SKM-1 treated with dmso at 0.1 percent for 144 hours (cell line): ENCODE measurements around the gene SIX3.
A peak's percentile ranks its signal among the peaks of the same experiment; 100 is the strongest.

Experiments
- DNase-seq: peaks from one replicate; lab custom pipeline; 2025; ENCODE audit not compliant: unreplicated experiment; lab: John Stamatoyannopoulos, UW

Gene SIX3

DNA sequence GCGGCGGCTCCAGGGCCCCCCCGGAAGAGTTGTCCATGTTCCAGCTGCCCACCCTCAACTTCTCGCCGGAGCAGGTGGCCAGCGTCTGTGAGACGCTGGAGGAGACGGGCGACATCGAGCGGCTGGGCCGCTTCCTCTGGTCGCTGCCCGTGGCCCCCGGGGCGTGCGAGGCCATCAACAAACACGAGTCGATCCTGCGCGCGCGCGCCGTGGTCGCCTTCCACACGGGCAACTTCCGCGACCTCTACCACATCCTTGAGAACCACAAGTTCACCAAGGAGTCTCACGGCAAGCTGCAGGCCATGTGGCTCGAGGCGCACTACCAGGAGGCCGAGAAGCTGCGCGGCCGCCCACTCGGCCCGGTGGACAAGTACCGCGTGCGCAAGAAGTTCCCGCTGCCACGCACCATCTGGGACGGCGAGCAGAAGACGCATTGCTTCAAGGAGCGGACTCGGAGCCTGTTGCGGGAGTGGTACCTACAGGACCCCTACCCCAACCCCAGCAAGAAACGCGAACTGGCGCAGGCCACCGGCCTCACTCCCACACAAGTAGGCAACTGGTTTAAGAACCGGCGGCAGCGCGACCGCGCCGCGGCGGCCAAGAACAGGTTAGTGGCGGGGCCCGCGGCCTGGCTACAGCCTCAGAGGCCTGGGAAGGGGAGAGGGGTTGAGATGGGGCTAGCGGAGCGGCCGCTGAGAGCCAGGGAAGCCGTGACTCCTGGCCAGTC, 965 bp downstream of the SIX3 start:
- DNase-seq: no peak

DNA sequence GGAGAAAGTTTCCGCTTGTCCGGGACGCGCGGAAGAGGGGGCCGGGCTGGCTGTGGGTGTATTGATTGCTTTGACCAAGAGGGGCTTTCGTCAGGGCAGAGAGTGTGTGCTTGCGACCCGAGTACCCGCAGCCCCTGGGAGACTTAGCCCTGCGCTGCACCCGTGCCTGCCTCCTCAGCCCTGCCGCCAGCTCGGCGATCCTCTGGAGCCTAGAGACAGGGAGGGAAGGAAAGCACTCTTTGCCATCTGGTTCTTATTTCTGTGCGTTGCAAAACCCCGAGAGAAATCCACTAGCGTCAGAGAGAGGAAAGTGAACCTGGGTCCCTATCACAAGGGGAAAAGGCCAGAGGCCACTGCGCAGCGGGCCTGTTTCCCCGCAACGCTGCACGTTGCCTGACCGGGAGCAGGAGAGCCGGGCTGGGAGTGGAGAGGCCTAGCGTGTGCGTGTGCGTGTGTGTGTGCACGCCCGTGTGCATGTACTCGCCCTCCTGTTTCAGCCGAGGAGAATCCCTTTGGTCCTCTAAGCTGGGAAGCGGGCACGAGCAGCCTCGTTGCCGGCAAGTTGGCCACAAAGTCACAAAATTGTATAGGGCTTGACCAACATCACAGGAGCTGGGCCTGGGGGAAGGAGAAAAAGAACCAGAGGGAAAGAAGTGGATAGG, 1.7 kb downstream of the SIX3 start:
- peak; percentile 61 for DNase-seq

DNA sequence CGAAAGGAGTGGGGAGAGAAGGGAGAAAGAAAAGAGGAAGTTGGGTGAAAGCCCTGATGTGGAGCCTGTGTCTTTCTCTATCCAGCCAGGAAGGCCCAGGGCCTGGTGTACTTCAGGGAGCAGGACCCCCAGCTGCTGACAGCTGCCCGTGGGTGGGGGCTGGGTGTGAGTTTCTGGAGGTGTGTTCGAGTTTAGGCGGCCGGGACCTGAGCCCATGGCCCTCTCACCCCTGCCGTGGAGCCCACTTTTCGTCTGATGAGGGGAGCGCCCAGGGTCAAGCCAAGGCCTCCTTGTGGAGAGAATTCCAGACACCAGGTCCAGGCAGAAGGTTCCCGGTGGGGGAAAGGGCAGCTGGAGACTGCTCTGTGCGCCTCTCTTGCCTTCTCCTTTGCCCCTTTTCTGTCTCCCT, 2.2 kb downstream of the SIX3 start:
- no peak for DNase-seq

GRCh38 chr2:44944102-44944951, 2.8 kb downstream of the SIX3 start:
- no peak for DNase-seq

GRCh38 chr2:44944952-44945612, 3.6 kb downstream of the SIX3 start:
- no peak for DNase-seq

GRCh38 chr2:44945676-44946371, 4.3 kb downstream of the SIX3 start:
- DNase-seq: no peak

DNA sequence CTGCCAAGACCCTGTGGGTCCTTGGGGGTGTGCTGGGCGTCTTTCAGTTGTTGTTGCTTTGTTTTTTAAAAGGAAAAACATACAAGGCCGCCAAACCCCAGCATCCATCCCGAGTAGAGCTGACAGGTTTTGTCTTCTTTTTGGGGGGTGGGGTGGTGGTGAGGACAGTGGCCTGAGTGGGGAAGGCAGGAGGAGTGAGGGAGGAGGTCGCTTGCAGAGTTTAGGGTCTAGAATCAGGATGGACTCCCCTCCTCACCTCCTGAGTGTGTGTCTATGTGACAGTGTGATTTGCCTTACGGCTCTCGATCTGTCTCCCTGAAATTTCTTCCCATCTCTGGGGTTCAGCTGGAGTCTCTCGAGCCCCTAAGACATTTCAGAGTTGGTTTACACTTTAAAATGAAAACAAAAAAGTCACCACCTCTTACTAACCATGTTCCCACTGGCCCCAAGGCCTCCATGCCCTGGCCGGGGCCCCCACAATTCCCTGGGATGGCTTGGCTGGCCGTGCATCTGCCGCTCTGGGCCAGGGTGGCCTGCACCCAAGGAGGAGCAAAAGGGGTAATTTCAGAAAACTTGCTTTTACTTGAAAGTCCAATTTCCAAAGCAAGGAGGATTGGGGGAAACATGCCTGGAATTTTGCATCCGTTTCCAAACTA, 5.0 kb downstream of the SIX3 start:
- DNase-seq: no peak

GRCh38 chr2:44947028-44947375, 5.5 kb downstream of the SIX3 start:
- no peak for DNase-seq

GRCh38 chr2:44948565-44949328, 7.2 kb downstream of the SIX3 start:
- DNase-seq: no peak

DNA sequence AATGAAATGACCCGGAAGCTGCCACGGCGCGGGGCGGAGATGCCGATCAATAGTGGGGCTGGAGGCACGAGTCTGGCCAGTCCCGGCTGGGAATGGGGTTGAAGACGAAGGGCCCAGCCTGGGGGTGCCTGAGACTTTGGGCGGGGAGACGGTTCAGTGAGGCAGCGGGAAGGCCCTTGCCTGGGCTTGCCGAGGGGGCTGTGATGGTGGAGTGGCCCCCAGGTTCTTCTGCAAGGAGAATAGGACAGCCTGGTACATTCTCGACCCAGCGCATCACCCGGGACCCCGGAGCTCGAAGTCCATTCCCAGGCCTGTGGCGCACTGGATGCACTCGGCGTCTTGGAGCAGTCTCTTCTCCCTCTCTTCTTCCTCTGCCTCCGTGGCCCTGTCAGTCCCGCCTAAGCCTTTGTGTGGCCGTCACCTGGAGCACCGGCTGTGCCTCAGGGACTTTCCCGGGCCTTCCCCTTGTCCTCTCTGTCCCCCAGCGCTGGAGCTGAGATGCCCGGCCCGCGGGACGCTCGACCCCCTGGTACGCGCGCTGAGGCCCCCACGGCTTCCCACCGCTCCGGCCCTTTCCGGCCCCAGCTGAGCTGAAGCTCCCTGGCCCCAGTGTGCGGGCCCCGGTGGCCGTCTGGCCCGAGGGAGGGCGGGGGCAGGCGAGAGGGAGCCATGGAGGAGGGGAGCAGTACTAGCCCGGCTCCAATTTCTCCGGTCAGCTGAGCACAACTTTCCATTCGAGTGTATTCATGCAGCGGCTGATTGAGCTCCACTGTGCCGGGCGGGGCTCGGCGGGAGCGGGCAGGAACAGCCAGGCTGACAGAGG, 8.0 kb downstream of the SIX3 start:
- DNase-seq: no peak

DNA sequence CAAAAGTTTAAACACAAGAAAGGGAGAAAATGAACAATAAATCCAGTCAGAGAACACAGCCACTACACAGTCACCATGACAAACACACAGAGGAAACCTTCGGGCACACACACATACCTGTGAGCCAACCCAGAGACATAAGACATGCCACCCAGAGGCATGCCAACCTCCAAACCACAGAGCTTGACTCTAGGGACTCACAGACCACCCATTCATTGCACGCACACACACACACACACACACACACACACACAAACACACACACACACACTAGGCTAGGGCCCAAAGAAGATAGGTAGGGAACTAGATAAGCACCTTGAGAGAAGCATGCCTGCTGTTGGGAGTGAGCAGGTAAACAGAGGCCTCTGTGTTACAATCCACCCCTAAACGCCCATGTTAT, 9.1 kb downstream of the SIX3 start:
- no peak for DNase-seq

- DNase-seq: no peak
Measured at GRCh38 chr2:44951124-44951523, 9.6 kb downstream of the SIX3 start.

DNA sequence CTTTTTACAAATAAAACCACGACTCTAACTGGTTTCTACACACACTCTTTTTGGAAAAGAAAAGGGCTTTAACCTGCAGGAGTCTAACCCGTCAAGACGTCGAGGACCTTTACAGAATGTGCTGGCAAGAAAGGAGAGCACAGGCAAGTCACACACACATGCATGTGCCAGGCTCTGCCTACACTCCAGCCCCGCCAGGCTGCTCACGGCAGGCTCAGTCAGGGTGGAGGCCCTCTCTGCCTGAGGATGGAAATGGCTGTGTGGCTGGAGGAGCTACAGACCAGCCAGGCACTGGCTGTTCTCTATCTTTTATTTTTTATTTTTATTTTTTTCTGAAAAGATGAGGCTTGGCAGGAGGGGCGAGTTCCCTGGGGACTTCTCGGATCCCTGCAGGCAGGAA, 10.2 kb downstream of the SIX3 start:
- no peak for DNase-seq

- peak; percentile 71 for DNase-seq
Measured at GRCh38 chr2:44952143-44952805, 10.8 kb downstream of the SIX3 start.

- no peak for DNase-seq
Measured at GRCh38 chr2:44952806-44953498, 11.4 kb downstream of the SIX3 start.

DNA sequence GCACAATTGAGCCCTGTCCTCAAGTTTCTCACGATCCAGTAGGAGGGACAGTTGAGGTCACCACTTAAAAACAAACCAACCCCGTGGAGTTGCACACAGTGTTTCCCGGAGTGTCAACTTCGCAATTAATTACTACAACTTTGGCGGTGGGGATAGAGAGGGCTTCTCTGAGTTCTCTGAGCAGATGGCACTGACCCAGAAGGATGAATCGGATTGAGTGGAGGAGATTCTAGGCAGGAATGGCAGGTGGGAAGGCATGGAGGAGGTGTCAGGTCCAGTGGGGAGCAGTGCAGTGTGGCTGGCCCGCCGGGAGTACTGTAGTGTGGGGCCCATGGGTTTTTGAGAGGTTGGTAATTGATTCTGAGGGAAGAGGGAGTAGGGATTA, 12.0 kb downstream of the SIX3 start:
- DNase-seq: no peak

DNA sequence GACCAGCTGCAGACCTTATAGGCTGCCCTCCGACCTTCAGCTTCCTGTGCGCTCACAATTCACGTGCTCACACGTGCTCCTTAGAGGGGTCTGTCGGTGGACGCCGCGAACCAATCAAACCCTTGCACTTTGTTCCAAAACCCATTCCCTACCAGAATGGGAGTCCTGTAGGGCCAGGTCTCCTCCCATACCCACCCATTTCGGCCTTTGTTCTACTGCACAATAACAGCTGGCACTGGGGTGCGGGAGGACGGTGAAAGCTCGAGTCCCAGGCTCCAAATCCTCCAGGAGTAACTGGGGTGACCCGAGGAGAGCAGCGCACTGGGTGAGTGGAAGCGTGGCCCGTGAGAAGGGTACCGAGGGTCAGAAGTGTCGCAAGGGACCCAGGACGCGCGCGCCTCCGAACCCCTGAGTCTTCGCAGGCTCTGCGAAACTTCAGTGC, 13.0 kb downstream of the SIX3 start:
- DNase-seq: no peak
